ENCODE data around the gene GEMIN8.

The GEMIN8 gene

DNA sequence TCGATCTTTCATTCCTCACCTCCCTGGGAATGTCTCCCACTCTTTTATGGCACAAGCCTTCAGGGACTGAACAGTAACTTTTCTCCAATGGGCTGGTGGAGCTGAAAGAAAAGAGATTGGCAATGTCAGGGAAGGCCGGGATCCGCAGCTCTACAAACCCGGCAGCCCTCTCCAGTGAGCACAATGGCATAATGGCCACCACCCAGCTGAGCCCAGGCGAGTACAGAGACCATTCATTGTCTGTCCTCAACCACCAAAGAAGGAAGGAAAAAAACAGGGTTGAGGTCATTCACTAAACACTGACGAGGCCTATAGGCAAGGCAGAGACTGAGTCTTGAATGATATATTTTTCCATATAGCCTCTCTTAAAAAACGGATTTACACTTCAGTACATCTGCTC, 3.6 kb downstream of the GEMIN8 start:
- Histone ChIP-seq H3K4me3 (ENCODE audit: low read depth in 1 of 5, low read length in 5 of 5) (no peak overlapping the region), H3K27ac (ENCODE audit: low read depth, low read length) (no peak overlapping the region)

GRCh38 chrX:14022019-14022418, 7.7 kb downstream of the GEMIN8 start:
- peaks cover 0 to 1% (median 0%) of the 10 kb centered on the region in 5 donors for H3K4me1 ChIP-seq (ENCODE audit: control insufficient read depth in 5 of 5, insufficient read depth in 5 of 5, low read length in 5 of 5)
- peaks cover 3 to 5% (median 3%) of the 10 kb centered on the region in 5 donors for H3K9me3 ChIP-seq (ENCODE audit: control insufficient read depth in 5 of 5, low read length in 5 of 5)
- peaks cover 12 to 22% (median 14%) of the 10 kb centered on the region in 5 donors for H3K36me3 ChIP-seq (ENCODE audit: control insufficient read depth in 5 of 5, insufficient read depth in 5 of 5, low read length in 5 of 5)
- H3K27ac ChIP-seq (ENCODE audit: low read depth, low read length) = no peak overlapping the region
- no peak overlapping the region for H3K9ac ChIP-seq (ENCODE audit: low read length in 5 of 5)
- no peak overlapping the region for H3K4me3 ChIP-seq (ENCODE audit: low read depth in 1 of 5, low read length in 5 of 5)
- H3K27me3 ChIP-seq (ENCODE audit: control insufficient read depth in 5 of 5, insufficient read depth in 4 of 5, low read length in 5 of 5) = peaks cover 0 to 3% (median 0%) of the 10 kb centered on the region in 5 donors

More for the DNA sequence above, 3.6 kb downstream of the GEMIN8 start:
- peaks cover 0 to 25% (median 20%) of the 10 kb centered on the region in 5 donors for H3K4me1 ChIP-seq (ENCODE audit: control insufficient read depth in 5 of 5, insufficient read depth in 5 of 5, low read length in 5 of 5)
- H3K36me3 ChIP-seq (ENCODE audit: control insufficient read depth in 5 of 5, insufficient read depth in 5 of 5, low read length in 5 of 5) = peaks cover 0 to 4% (median 0%) of the 10 kb centered on the region in 5 donors
- no peaks in the 10 kb centered on the region for H3K27me3 ChIP-seq (ENCODE audit: control insufficient read depth in 5 of 5, insufficient read depth in 4 of 5, low read length in 5 of 5)
- peaks cover 3 to 5% (median 3%) of the 10 kb centered on the region in 5 donors for H3K9me3 ChIP-seq (ENCODE audit: control insufficient read depth in 5 of 5, low read length in 5 of 5)
- H3K9ac ChIP-seq (ENCODE audit: low read length in 5 of 5) = no peak overlapping the region

- no peak overlapping the region for H3K9ac ChIP-seq (ENCODE audit: low read length in 5 of 5)
- H3K4me3 ChIP-seq (ENCODE audit: low read depth in 1 of 5, low read length in 5 of 5) = no peak overlapping the region
These were observed 12.3 kb downstream of the GEMIN8 start for GRCh38 chrX:14017399-14017798.

GRCh38 chrX:14015941-14016340, 13.8 kb downstream of the GEMIN8 start:
- peaks cover 0 to 5% (median 0%) of the 10 kb centered on the region in 5 donors for H3K27me3 ChIP-seq (ENCODE audit: control insufficient read depth in 5 of 5, insufficient read depth in 4 of 5, low read length in 5 of 5)
- no peak overlapping the region for H3K4me3 ChIP-seq (ENCODE audit: low read depth in 1 of 5, low read length in 5 of 5)
- no peaks in the 10 kb centered on the region for H3K4me1 ChIP-seq (ENCODE audit: control insufficient read depth in 5 of 5, insufficient read depth in 5 of 5, low read length in 5 of 5)
- peaks cover 0 to 9% (median 3%) of the 10 kb centered on the region in 5 donors for H3K9me3 ChIP-seq (ENCODE audit: control insufficient read depth in 5 of 5, low read length in 5 of 5)
- no peak overlapping the region for H3K27ac ChIP-seq (ENCODE audit: low read depth, low read length)
- H3K36me3 ChIP-seq (ENCODE audit: control insufficient read depth in 5 of 5, insufficient read depth in 5 of 5, low read length in 5 of 5) = peaks cover 12 to 26% (median 18%) of the 10 kb centered on the region in 5 donors
- H3K9ac ChIP-seq (ENCODE audit: low read length in 5 of 5) = no peak overlapping the region

More at GRCh38 chrX:14017399-14017798, 12.3 kb downstream of the GEMIN8 start:
- Histone ChIP-seq H3K4me1 (ENCODE audit: control insufficient read depth in 5 of 5, insufficient read depth in 5 of 5, low read length in 5 of 5) (no peaks in the 10 kb centered on the region), H3K36me3 (ENCODE audit: control insufficient read depth in 5 of 5, insufficient read depth in 5 of 5, low read length in 5 of 5) (peaks cover 12 to 26% (median 18%) of the 10 kb centered on the region in 5 donors), H3K27ac (ENCODE audit: low read depth, low read length) (no peak overlapping the region), H3K9me3 (ENCODE audit: control insufficient read depth in 5 of 5, low read length in 5 of 5) (peaks cover 3 to 14% (median 6%) of the 10 kb centered on the region in 5 donors), H3K27me3 (ENCODE audit: control insufficient read depth in 5 of 5, insufficient read depth in 4 of 5, low read length in 5 of 5) (peaks cover 0 to 5% (median 0%) of the 10 kb centered on the region in 5 donors)

- Histone ChIP-seq H3K9me3 (ENCODE audit: control insufficient read depth in 5 of 5, low read length in 5 of 5) (peaks cover 0 to 9% (median 3%) of the 10 kb centered on the region in 5 donors), H3K4me3 (ENCODE audit: low read depth in 1 of 5, low read length in 5 of 5) (no peak overlapping the region), H3K27me3 (ENCODE audit: control insufficient read depth in 5 of 5, insufficient read depth in 4 of 5, low read length in 5 of 5) (peaks cover 0 to 5% (median 0%) of the 10 kb centered on the region in 5 donors), H3K4me1 (ENCODE audit: control insufficient read depth in 5 of 5, insufficient read depth in 5 of 5, low read length in 5 of 5) (no peaks in the 10 kb centered on the region), H3K9ac (ENCODE audit: low read length in 5 of 5) (no peak overlapping the region), H3K36me3 (ENCODE audit: control insufficient read depth in 5 of 5, insufficient read depth in 5 of 5, low read length in 5 of 5) (peaks cover 11 to 26% (median 16%) of the 10 kb centered on the region in 5 donors), H3K27ac (ENCODE audit: low read depth, low read length) (no peak overlapping the region)
These were observed 14.4 kb downstream of the GEMIN8 start for GRCh38 chrX:14015294-14015693.

GRCh38 chrX:14014526-14014925, 15.2 kb downstream of the GEMIN8 start:
- Histone ChIP-seq H3K4me3 (ENCODE audit: low read depth in 1 of 5, low read length in 5 of 5) (no peak overlapping the region), H3K36me3 (ENCODE audit: control insufficient read depth in 5 of 5, insufficient read depth in 5 of 5, low read length in 5 of 5) (peaks cover 4 to 21% (median 11%) of the 10 kb centered on the region in 5 donors), H3K27me3 (ENCODE audit: control insufficient read depth in 5 of 5, insufficient read depth in 4 of 5, low read length in 5 of 5) (peaks cover 0 to 5% (median 0%) of the 10 kb centered on the region in 5 donors), H3K9ac (ENCODE audit: low read length in 5 of 5) (no peak overlapping the region), H3K9me3 (ENCODE audit: control insufficient read depth in 5 of 5, low read length in 5 of 5) (peaks cover 0 to 9% (median 3%) of the 10 kb centered on the region in 5 donors), H3K27ac (ENCODE audit: low read depth, low read length) (no peak overlapping the region), H3K4me1 (ENCODE audit: control insufficient read depth in 5 of 5, insufficient read depth in 5 of 5, low read length in 5 of 5) (no peaks in the 10 kb centered on the region)

GRCh38 chrX:14013054-14013453, 16.6 kb downstream of the GEMIN8 start:
- Histone ChIP-seq H3K27ac (ENCODE audit: low read depth, low read length) (no peak overlapping the region), H3K4me1 (ENCODE audit: control insufficient read depth in 5 of 5, insufficient read depth in 5 of 5, low read length in 5 of 5) (no peaks in the 10 kb centered on the region), H3K9ac (ENCODE audit: low read length in 5 of 5) (no peak overlapping the region), H3K36me3 (ENCODE audit: control insufficient read depth in 5 of 5, insufficient read depth in 5 of 5, low read length in 5 of 5) (peaks cover 8 to 31% (median 14%) of the 10 kb centered on the region in 5 donors), H3K4me3 (ENCODE audit: low read depth in 1 of 5, low read length in 5 of 5) (no peak overlapping the region), H3K9me3 (ENCODE audit: control insufficient read depth in 5 of 5, low read length in 5 of 5) (peaks cover 0 to 9% (median 3%) of the 10 kb centered on the region in 5 donors), H3K27me3 (ENCODE audit: control insufficient read depth in 5 of 5, insufficient read depth in 4 of 5, low read length in 5 of 5) (peaks cover 0 to 5% (median 0%) of the 10 kb centered on the region in 5 donors)

DNA sequence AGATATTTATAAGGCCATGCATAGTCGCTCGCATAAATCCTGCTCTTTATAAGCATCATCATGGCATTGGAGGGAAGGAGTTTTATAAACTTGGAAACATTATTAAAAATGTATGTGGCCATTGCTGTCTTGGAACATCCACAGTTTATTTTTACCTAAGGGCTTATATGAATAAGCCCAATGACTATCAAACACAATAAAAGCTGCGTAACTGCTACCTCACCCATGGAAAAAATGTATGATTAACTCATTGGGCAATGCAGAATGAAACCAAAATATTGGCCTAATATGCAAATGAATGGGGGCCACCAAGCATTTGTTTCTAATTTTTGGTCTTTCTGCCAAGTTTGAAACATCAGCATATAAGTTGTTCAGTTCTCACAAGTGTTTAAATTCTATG, 19.1 kb downstream of the GEMIN8 start:
- Histone ChIP-seq H3K9ac (ENCODE audit: low read length in 5 of 5) (no peak overlapping the region), H3K36me3 (ENCODE audit: control insufficient read depth in 5 of 5, insufficient read depth in 5 of 5, low read length in 5 of 5) (peaks cover 3 to 34% (median 14%) of the 10 kb centered on the region in 5 donors), H3K27me3 (ENCODE audit: control insufficient read depth in 5 of 5, insufficient read depth in 4 of 5, low read length in 5 of 5) (peaks cover 0 to 5% (median 0%) of the 10 kb centered on the region in 5 donors), H3K4me3 (ENCODE audit: low read depth in 1 of 5, low read length in 5 of 5) (no peak overlapping the region), H3K9me3 (ENCODE audit: control insufficient read depth in 5 of 5, low read length in 5 of 5) (peaks cover 0 to 9% (median 3%) of the 10 kb centered on the region in 5 donors), H3K27ac (ENCODE audit: low read depth, low read length) (no peak overlapping the region), H3K4me1 (ENCODE audit: control insufficient read depth in 5 of 5, insufficient read depth in 5 of 5, low read length in 5 of 5) (no peaks in the 10 kb centered on the region)

GRCh38 chrX:14006540-14006939, 23.2 kb downstream of the GEMIN8 start:
- H3K9me3 ChIP-seq (ENCODE audit: control insufficient read depth in 5 of 5, low read length in 5 of 5) = peaks cover 0 to 3% (median 0%) of the 10 kb centered on the region in 5 donors
- H3K4me1 ChIP-seq (ENCODE audit: control insufficient read depth in 5 of 5, insufficient read depth in 5 of 5, low read length in 5 of 5) = no peaks in the 10 kb centered on the region
- peaks cover 3 to 28% (median 14%) of the 10 kb centered on the region in 5 donors for H3K36me3 ChIP-seq (ENCODE audit: control insufficient read depth in 5 of 5, insufficient read depth in 5 of 5, low read length in 5 of 5)
- no peaks in the 10 kb centered on the region for H3K27me3 ChIP-seq (ENCODE audit: control insufficient read depth in 5 of 5, insufficient read depth in 4 of 5, low read length in 5 of 5)
- no peak overlapping the region for H3K4me3 ChIP-seq (ENCODE audit: low read depth in 1 of 5, low read length in 5 of 5)
- H3K9ac ChIP-seq (ENCODE audit: low read length in 5 of 5) = no peak overlapping the region
- H3K27ac ChIP-seq (ENCODE audit: low read depth, low read length) = no peak overlapping the region

DNA sequence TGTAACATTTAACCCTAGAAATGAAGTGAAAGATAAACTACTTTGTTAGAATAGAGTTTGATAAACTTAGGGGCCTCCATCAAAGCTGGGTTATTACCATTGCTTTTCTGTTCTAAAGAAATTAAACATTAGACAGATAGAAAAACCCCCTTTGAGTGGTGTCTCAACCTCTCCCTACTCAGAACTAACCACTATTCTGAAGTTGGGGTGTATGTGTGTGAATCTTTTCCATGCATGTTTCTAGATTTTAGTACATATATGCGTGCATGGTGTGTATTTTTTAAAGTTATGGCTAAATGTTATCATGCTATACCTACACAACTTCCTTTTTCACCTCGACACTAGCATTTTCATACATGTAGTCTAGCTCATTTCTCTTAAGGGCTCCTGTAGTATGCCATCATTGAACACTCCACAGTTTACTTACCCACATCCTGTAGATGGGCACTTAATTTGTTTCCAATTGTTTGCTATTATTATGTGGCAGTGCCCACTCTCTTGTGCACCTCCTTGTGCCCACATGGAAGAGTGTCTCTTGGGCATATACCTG, 25.7 kb downstream of the GEMIN8 start:
- no peak overlapping the region for H3K9ac ChIP-seq (ENCODE audit: low read length in 5 of 5)
- H3K27me3 ChIP-seq (ENCODE audit: control insufficient read depth in 5 of 5, insufficient read depth in 4 of 5, low read length in 5 of 5) = peaks cover 0 to 4% (median 0%) of the 10 kb centered on the region in 5 donors
- peaks cover 3 to 20% (median 11%) of the 10 kb centered on the region in 5 donors for H3K36me3 ChIP-seq (ENCODE audit: control insufficient read depth in 5 of 5, insufficient read depth in 5 of 5, low read length in 5 of 5)
- no peaks in the 10 kb centered on the region for H3K4me1 ChIP-seq (ENCODE audit: control insufficient read depth in 5 of 5, insufficient read depth in 5 of 5, low read length in 5 of 5)
- H3K27ac ChIP-seq (ENCODE audit: low read depth, low read length) = no peak overlapping the region
- H3K9me3 ChIP-seq (ENCODE audit: control insufficient read depth in 5 of 5, low read length in 5 of 5) = peaks cover 0 to 3% (median 0%) of the 10 kb centered on the region in 5 donors
- H3K4me3 ChIP-seq (ENCODE audit: low read depth in 1 of 5, low read length in 5 of 5) = no peak overlapping the region
